HepG2 (cell line): ENCODE measurements around the gene TIPIN. TPM values are rescaled to one million over a fixed set of nuclear protein-coding genes. Genes with fewer than 3 reads are reported as not detected.

Source experiments
- CSRNP1 ChIP-seq: sonication (generic); formaldehyde crosslinking; IDR thresholded peaks from 2 replicates; pipeline ENCODE4 v1.8.1; 2023; ENCODE audit warnings: mild to moderate bottlenecking, missing genetic modification reagents
- EP300 ChIP-seq, 3 experiments: sonication (generic) in 1 of 3; formaldehyde crosslinking in 1 of 3; IDR thresholded peaks; 2 replicates each; pipeline versions ENCODE4 v1.5.1 to v1.6.1; 2011 to 2020; ENCODE audit warnings: low read depth in 2 of 3, low read length in 2 of 3, borderline replicate concordance in 1 of 3, improper control_type of control experiment in 1 of 3, mild to moderate bottlenecking in 1 of 3, missing genetic modification reagents in 1 of 3, moderate library complexity in 1 of 3
- GMEB1 ChIP-seq: sonication (generic); formaldehyde crosslinking; IDR thresholded peaks from 2 replicates; pipeline ENCODE4 v1.5.1; 2020; ENCODE audit warnings: missing genetic modification reagents, mild to moderate bottlenecking, borderline replicate concordance
- GTF2F1 ChIP-seq: fragments of 150-350 bp; IDR thresholded peaks from 2 replicates; pipeline ENCODE4 v1.6.1; 2014; ENCODE audit warnings: low read length
- KDM2A ChIP-seq: sonication (generic); formaldehyde crosslinking; IDR thresholded peaks from 2 replicates; pipeline ENCODE4 v1.4.0; 2020; ENCODE audit warnings: low read depth, missing genetic modification reagents, borderline replicate concordance
- KLF12 ChIP-seq: sonication (generic); formaldehyde crosslinking; IDR thresholded peaks from 2 replicates; pipeline ENCODE4 v1.4.0; 2020; ENCODE audit warnings: missing genetic modification reagents, borderline replicate concordance
- MATR3 ChIP-seq: sonication (generic); formaldehyde crosslinking; IDR thresholded peaks from 2 replicates; pipeline ENCODE4 v1.4.0; 2020; ENCODE audit warnings: missing genetic modification reagents
- RFXAP ChIP-seq: sonication (generic); formaldehyde crosslinking; IDR thresholded peaks from 2 replicates; pipeline ENCODE4 v1.4.0; 2020; ENCODE audit warnings: missing genetic modification reagents, borderline replicate concordance
- SIX4 ChIP-seq: sonication (generic); formaldehyde crosslinking; IDR thresholded peaks from 2 replicates; pipeline ENCODE4 v1.4.0; 2020; ENCODE audit warnings: missing genetic modification reagents
- SRSF1 ChIP-seq: fragments of 200-400 bp; formaldehyde crosslinking; optimal IDR thresholded peaks from 2 replicates; pipeline ENCODE3; 2017; ENCODE audit warnings: mild to moderate bottlenecking, low read depth, low read length, moderate library complexity
- TCF12 ChIP-seq, 2 experiments: fragments of 450-650 bp in 1 of 2; sonication (generic) in 1 of 2; formaldehyde crosslinking in 1 of 2; IDR thresholded peaks; 2 replicates each; pipeline versions ENCODE4 v1.6.1 to v1.8.0; 2017 to 2022; ENCODE audit warnings: antibody characterized with exemption in 1 of 2, mild to moderate bottlenecking in 1 of 2, missing genetic modification reagents in 1 of 2, moderate library complexity in 1 of 2
- TCF7L2 ChIP-seq: IDR thresholded peaks from 2 replicates; pipeline ENCODE4 v1.6.1; 2011; ENCODE audit warnings: mild to moderate bottlenecking, low read depth, low read length, moderate library complexity
- USF2 ChIP-seq, 2 experiments: sonication (generic) in 1 of 2; formaldehyde crosslinking in 1 of 2; IDR thresholded peaks; 2 replicates each; pipeline versions ENCODE4 v1.5.1 to v1.6.1; 2011 to 2020; ENCODE audit warnings: borderline replicate concordance in 1 of 2, low read depth in 1 of 2, low read length in 1 of 2, mild to moderate bottlenecking in 1 of 2, missing genetic modification reagents in 1 of 2, moderate library complexity in 1 of 2
- ZBTB42 ChIP-seq: sonication (generic); formaldehyde crosslinking; IDR thresholded peaks from 2 replicates; pipeline ENCODE4 v1.5.0; 2020; ENCODE audit warnings: mild to moderate bottlenecking, missing genetic modification reagents
- ZMYM4 ChIP-seq: sonication (generic); formaldehyde crosslinking; IDR thresholded peaks from 2 replicates; pipeline ENCODE4 v1.8.1; 2023; ENCODE audit warnings: mild to moderate bottlenecking, missing genetic modification reagents
- ZNF17 ChIP-seq: sonication (generic); formaldehyde crosslinking; IDR thresholded peaks from 2 replicates; pipeline ENCODE4 v1.5.0; 2020; ENCODE audit warnings: mild to moderate bottlenecking, missing genetic modification reagents
- ZNF274 ChIP-seq: sonication (generic); formaldehyde crosslinking; IDR thresholded peaks from 2 replicates; pipeline ENCODE4 v1.5.1; 2020; ENCODE audit warnings: mild to moderate bottlenecking, missing genetic modification reagents
- ZNF343 ChIP-seq: sonication (generic); formaldehyde crosslinking; IDR thresholded peaks from 2 replicates; pipeline ENCODE4 v1.4.0; 2020; ENCODE audit warnings: mild to moderate bottlenecking, missing genetic modification reagents
- ZNF563 ChIP-seq: sonication (generic); formaldehyde crosslinking; IDR thresholded peaks from 2 replicates; pipeline ENCODE4 v1.8.0; 2022; ENCODE audit warnings: mild to moderate bottlenecking, moderate library complexity, missing genetic modification reagents
- ZNF713 ChIP-seq: sonication (generic); formaldehyde crosslinking; IDR thresholded peaks from 2 replicates; pipeline ENCODE4 v1.4.0; 2020; ENCODE audit warnings: mild to moderate bottlenecking, missing genetic modification reagents
- ZNF75D ChIP-seq: sonication (generic); formaldehyde crosslinking; IDR thresholded peaks from 2 replicates; pipeline ENCODE4 v1.8.1; 2023; ENCODE audit warnings: missing genetic modification reagents, mild to moderate bottlenecking, borderline replicate concordance
- ZSCAN21 ChIP-seq: sonication (generic); formaldehyde crosslinking; IDR thresholded peaks from 2 replicates; pipeline ENCODE4 v1.8.0; 2022; ENCODE audit warnings: mild to moderate bottlenecking, missing genetic modification reagents, moderate library complexity, borderline replicate concordance
- polyA plus RNA-seq, 8 experiments: library from polyadenylated mRNA; depleted of rRNA in 3 of 8; stranded (reverse) in 7 of 8; unstranded in 1 of 8; fragments of >200 nt; fragmentation: Illumina TruSeq in 4 of 8; extraction: Trizol in 4 of 8; gene quantifications; 2 replicates each; pipeline versions ENCODE4 v1.2.1 to v1.2.3, GENCODE V29; 2011 to 2016; ENCODE audit warnings: low read depth in 4 of 8, missing spikeins in 1 of 8, mixed read lengths in 1 of 8; ENCODE audit not compliant: insufficient read depth in 1 of 8
- total RNA-seq, 5 experiments: library from RNA; depleted of rRNA; stranded (reverse); fragments of >200 nt; fragmentation: Illumina TruSeq; extraction: Trizol; gene quantifications; 2 replicates each; pipeline ENCODE4 v1.2.3, GENCODE V29; 2016; ENCODE audit warnings: low read depth in 1 of 5

The TIPIN gene
- total and polyA plus RNA-seq, 2 of the 13 experiments (the other 11 are each of a cell fraction or from before 2014, with no cell fraction given), result 2.7 to 28.6 TPM

GRCh38 chr15:66386204-66387123, 30.0 kb upstream of the TIPIN start, which contains the start of gene MAP2K1 (continued):
- TF ChIP-seq GTF2F1 (no peak), CSRNP1 (CRISPR knock-in tag) (peak; percentile 54; the same call in 1 of the 2 replicates), TCF12 (IDR thresholded peaks at IDR 0.05) (no peak), TCF12 (CRISPR knock-in tag; IDR thresholded peaks at IDR 0.05) (0 out of 2 replicates have a peak, but pooled peaks have one; percentile 72), ZNF343 (CRISPR knock-in tag) (0 out of 2 replicates have a peak, but pooled peaks have one; percentile 4), GMEB1 (CRISPR knock-in tag) (peak; percentile 85), SRSF1 (peak; percentile 10), ZNF274 (CRISPR knock-in tag) (peak; percentile 64; the same call in 1 of the 2 replicates), ZNF17 (CRISPR knock-in tag) (no peak), ZBTB42 (CRISPR knock-in tag) (no peak), ZSCAN21 (CRISPR knock-in tag) (peak; percentile 79; the same call in 1 of the 2 replicates), ZMYM4 (CRISPR knock-in tag) (peak; percentile 97), TCF7L2 (no peak), KDM2A (CRISPR knock-in tag) (peak; percentile 95), USF2 (IDR thresholded peaks at IDR 0.05; ENCODE audit: low read depth, low read length) (peak; percentile 37; the same call in 1 of the 2 replicates), USF2 (CRISPR knock-in tag; IDR thresholded peaks at IDR 0.05; ENCODE audit: borderline replicate concordance) (peak; percentile 57), ZNF75D (CRISPR knock-in tag) (no peak), RFXAP (CRISPR knock-in tag) (no peak), SIX4 (CRISPR knock-in tag) (no peak), KLF12 (0 out of 2 replicates have a peak, but pooled peaks have one; percentile 59), EP300 (IDR thresholded peaks at IDR 0.05; ENCODE audit: low read depth in 2 of 2, low read length in 2 of 2) (no peak), EP300 (CRISPR knock-in tag; IDR thresholded peaks at IDR 0.05; ENCODE audit: borderline replicate concordance) (peak; percentile 20; the same call in 1 of the 2 replicates), MATR3 (CRISPR knock-in tag) (no peak), ZNF713 (CRISPR knock-in tag) (no peak), ZNF563 (CRISPR knock-in tag) (no peak; the same call in 1 of the 2 replicates)
